ENCODE data around the gene LBHD2.

The LBHD2 gene

DNA sequence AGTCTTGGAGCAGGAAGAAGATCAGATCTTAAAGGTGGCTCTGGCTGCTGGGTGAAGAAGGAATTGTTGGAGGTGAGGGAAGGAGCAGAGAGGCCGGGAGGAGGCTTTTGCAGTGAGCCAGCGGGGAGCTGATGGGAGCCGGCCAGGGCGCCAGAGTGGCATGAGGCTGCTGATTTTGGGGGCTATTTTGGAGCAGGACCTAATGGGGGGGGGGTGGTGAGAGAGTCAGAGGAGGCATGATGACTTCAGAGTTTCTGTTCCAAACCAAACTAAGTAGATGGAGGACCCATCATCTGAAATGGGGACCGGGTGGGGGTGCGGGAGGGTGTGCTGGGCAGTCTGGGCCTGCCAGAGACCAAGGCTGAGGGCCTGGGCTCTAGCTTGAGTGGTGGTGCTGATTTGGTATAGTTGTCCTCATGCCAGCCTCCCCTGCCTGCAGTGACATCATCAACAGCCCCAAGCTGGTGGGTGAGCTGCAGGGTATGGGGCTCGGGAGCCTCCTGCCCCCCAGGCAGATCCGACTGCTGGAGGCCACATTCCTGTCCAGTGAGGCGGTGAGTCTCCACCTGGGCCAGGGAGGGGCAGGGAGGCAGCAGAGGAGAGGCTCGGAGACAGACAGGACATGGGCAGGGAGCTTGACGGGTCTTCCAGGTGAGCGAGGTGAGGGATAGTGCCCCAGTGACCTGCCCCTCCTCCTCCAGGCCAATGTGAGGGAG lies 45.4 kb downstream of the LBHD2 start:
- Histone ChIP-seq H3K4me1 (ENCODE audit: control insufficient read depth, insufficient read depth, low read length) (peaks cover 43% of the 10 kb centered on the region), H3K27me3 (ENCODE audit: control insufficient read depth, insufficient read depth, low read length) (peaks cover 13% of the 10 kb centered on the region), H3K9ac (ENCODE audit: low read length) (no peak overlapping the region), H3K9me3 (ENCODE audit: control insufficient read depth, low read length) (no peaks in the 10 kb centered on the region), H3K36me3 (ENCODE audit: control insufficient read depth, insufficient read depth, low read length) (no peaks in the 10 kb centered on the region), H3K4me3 (ENCODE audit: low read length) (no peak overlapping the region)

DNA sequence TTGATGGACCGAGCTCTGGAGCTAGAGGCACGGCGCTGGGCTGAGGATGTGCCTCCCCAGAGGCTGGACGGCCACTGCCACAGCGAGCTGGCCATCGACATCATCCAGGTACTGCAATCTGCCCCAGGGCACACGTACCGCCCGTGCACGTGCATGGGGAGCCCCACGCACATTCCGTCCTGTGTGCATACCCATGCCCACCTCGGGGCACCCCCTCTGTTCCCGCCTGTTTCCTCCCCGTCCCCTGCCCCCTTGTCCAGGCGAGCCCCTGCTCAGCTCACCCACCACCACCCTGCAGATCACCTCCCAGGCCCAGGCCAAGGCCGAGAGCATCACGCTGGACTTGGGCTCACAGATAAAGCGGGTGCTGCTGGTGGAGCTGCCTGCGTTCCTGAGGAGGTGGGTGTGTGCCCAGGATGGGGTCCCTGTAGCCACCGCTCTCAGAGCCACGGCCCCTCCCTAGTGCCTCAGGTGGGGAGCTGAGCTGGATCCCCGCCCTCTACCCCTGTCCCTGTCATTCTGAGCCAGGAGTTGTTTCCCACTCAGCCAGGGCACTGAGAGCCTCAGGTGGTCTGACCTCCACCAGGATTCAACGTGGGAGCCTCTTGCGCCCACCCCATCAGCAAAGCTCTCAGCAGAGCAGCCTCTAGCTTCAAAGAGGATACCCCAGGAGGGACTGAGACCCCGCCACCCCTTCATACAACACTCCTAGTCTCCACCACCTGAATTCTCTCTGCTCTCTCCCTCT lies 46.2 kb downstream of the LBHD2 start:
- Histone ChIP-seq H3K4me3 (ENCODE audit: low read length) (no peak overlapping the region), H3K4me1 (ENCODE audit: control insufficient read depth, insufficient read depth, low read length) (peaks cover 36% of the 10 kb centered on the region), H3K27me3 (ENCODE audit: control insufficient read depth, insufficient read depth, low read length) (peaks cover 13% of the 10 kb centered on the region), H3K9me3 (ENCODE audit: control insufficient read depth, low read length) (no peaks in the 10 kb centered on the region), H3K36me3 (ENCODE audit: control insufficient read depth, insufficient read depth, low read length) (no peaks in the 10 kb centered on the region), H3K9ac (ENCODE audit: low read length) (no peak overlapping the region)

DNA sequence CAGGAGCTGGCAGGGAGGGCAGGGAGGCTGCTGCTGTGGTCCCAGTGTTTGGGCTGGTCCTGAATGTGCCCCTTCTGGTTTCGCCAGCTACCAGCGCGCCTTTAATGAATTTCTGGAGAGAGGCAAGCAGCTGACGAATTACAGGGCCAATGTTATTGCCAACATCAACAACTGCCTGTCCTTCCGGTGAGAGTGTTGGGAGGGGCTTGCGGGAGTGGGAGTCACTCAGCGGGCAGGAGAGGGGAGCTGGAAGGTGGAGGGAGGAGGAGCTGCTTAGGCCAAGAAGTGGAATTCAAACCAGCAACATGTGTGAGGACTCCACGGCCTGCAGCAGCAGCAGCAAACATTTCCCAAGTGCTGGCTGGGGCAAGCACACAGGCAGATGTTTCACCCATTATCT lies 47.0 kb downstream of the LBHD2 start:
- Histone ChIP-seq H3K27me3 (ENCODE audit: control insufficient read depth, insufficient read depth, low read length) (peaks cover 8% of the 10 kb centered on the region), H3K4me3 (ENCODE audit: low read length) (no peak overlapping the region), H3K4me1 (ENCODE audit: control insufficient read depth, insufficient read depth, low read length) (peaks cover 29% of the 10 kb centered on the region), H3K9me3 (ENCODE audit: control insufficient read depth, low read length) (no peaks in the 10 kb centered on the region), H3K9ac (ENCODE audit: low read length) (no peak overlapping the region), H3K36me3 (ENCODE audit: control insufficient read depth, insufficient read depth, low read length) (no peaks in the 10 kb centered on the region)

DNA sequence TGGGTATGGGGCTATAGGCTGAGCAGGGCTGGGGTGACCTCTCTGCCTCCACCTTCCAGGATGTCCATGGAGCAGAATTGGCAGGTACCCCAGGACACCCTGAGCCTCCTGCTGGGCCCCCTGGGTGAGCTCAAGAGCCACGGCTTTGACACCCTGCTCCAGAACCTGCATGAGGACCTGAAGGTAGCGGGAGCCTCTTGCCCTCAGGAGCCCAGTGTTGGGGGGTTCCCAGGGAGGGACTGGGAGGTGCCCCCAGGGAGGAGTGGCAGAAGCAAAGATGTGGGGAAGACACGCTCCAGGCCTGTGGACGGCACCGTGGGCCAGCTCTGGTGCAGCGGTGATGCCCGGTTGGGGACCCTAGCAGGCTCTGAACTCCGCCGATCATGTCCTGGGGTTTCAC lies 47.6 kb downstream of the LBHD2 start:
- Histone ChIP-seq H3K9ac (ENCODE audit: low read length) (no peak overlapping the region), H3K4me1 (ENCODE audit: control insufficient read depth, insufficient read depth, low read length) (peaks cover 23% of the 10 kb centered on the region), H3K36me3 (ENCODE audit: control insufficient read depth, insufficient read depth, low read length) (no peaks in the 10 kb centered on the region), H3K4me3 (ENCODE audit: low read length) (no peak overlapping the region), H3K9me3 (ENCODE audit: control insufficient read depth, low read length) (no peaks in the 10 kb centered on the region), H3K27me3 (ENCODE audit: control insufficient read depth, insufficient read depth, low read length) (peaks cover 5% of the 10 kb centered on the region)

DNA sequence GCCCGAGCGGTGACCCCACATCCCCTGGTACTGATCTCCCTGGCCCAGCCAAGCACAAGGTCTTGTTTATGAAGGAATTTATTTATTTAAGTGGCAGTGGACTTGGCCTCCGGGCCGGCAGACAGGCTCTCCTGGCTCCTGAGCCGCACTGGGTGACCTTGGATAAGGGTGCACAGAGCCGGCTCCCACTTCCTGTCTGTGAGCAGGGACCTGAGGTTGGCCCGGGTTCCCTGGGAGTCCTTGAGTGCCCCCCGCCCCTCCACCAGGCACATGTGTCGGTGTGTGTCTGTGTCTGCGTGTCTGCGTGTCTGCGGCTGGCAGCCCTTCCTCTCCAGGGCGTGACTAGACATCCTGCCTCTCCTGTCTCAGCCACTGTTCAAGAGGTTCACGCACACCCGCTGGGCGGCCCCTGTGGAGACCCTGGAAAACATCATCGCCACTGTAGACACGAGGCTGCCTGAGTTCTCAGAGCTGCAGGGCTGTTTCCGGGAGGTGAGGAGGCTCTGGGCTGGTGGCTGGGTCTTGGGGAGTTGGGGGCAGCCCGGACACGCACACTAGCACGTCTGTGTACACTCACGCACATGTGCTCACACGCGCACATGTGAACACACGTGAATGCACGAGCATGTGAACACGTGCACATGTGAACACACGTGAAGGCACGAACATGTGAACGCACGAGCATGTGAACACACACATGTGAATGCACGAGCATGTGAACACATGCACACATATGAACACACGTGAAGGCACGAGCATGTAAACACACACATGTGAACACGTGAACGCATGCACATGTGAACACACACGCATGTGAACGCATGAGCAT lies 48.6 kb downstream of the LBHD2 start:
- H3K9ac ChIP-seq (ENCODE audit: low read length) = no peak overlapping the region
- H3K4me3 ChIP-seq (ENCODE audit: low read length) = no peak overlapping the region
- H3K36me3 ChIP-seq (ENCODE audit: control insufficient read depth, insufficient read depth, low read length) = no peaks in the 10 kb centered on the region
- H3K4me1 ChIP-seq (ENCODE audit: control insufficient read depth, insufficient read depth, low read length) = peaks cover 16% of the 10 kb centered on the region
- H3K9me3 ChIP-seq (ENCODE audit: control insufficient read depth, low read length) = no peaks in the 10 kb centered on the region
- H3K27me3 ChIP-seq (ENCODE audit: control insufficient read depth, insufficient read depth, low read length) = peaks cover 5% of the 10 kb centered on the region

DNA sequence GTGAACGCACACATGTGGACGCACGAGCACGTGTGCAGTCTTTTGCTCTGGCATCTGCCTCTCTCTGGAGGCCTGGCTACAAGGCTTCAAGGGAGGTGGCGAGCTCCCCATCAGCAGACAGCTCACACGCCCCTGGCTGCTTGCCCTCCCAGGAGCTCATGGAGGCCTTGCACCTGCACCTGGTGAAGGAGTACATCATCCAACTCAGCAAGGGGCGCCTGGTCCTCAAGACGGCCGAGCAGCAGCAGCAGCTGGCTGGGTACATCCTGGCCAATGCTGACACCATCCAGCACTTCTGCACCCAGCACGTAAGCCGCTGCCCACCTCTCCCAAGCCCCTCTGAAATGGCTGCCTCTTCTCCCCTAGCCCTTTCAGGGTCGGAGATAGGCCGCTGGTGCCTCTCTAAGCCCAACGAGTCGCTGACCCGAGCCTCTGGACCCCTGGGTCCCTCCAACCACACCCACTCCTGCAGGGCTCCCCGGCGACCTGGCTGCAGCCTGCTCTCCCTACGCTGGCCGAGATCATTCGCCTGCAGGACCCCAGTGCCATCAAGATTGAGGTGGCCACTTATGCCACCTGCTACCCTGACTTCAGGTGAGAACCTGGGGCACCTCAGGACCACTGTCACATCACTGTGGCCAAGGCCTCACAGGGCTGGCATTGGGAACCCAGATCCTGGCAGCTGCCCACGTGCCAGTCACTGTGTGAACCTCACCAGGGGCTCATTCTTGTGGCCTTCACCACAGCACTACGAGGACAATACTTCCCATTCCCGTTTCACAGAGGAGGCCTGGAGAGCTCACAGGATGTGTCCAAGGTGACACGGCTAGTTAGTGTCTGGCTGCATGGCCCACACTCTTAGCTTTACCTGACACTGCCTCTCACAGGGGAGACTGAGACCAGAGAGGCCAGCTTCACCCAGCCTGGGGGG lies 49.5 kb downstream of the LBHD2 start:
- Histone ChIP-seq H3K4me3 (ENCODE audit: low read length) (no peak overlapping the region), H3K36me3 (ENCODE audit: control insufficient read depth, insufficient read depth, low read length) (no peaks in the 10 kb centered on the region), H3K9me3 (ENCODE audit: control insufficient read depth, low read length) (no peaks in the 10 kb centered on the region), H3K4me1 (ENCODE audit: control insufficient read depth, insufficient read depth, low read length) (peaks cover 10% of the 10 kb centered on the region), H3K9ac (ENCODE audit: low read length) (no peak overlapping the region), H3K27me3 (ENCODE audit: control insufficient read depth, insufficient read depth, low read length) (peaks cover 3% of the 10 kb centered on the region)

DNA sequence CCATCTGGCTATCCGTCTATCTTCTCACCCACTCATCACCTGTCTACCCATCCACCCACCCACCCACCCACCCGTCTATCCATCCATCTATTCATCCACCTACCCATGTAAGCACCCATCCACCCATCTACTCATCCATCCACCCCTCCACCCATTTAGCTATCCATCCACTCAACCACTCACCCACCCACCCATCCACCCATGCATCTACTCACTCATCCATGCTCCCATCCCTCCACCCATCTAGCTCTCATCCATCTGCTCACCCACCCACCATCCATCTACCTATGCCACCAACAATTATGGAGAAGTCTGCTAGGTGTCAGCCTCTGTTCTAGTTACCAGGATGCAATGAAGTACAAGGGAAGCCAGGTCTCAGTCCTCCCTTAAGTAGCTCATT lies 50.4 kb downstream of the LBHD2 start:
- no peak overlapping the region for H3K9ac ChIP-seq (ENCODE audit: low read length)
- no peak overlapping the region for H3K4me3 ChIP-seq (ENCODE audit: low read length)
- peaks cover under 1% of the 10 kb centered on the region for H3K4me1 ChIP-seq (ENCODE audit: control insufficient read depth, insufficient read depth, low read length)
- H3K9me3 ChIP-seq (ENCODE audit: control insufficient read depth, low read length) = no peaks in the 10 kb centered on the region
- no peaks in the 10 kb centered on the region for H3K36me3 ChIP-seq (ENCODE audit: control insufficient read depth, insufficient read depth, low read length)
- H3K27me3 ChIP-seq (ENCODE audit: control insufficient read depth, insufficient read depth, low read length) = peaks cover 6% of the 10 kb centered on the region

DNA sequence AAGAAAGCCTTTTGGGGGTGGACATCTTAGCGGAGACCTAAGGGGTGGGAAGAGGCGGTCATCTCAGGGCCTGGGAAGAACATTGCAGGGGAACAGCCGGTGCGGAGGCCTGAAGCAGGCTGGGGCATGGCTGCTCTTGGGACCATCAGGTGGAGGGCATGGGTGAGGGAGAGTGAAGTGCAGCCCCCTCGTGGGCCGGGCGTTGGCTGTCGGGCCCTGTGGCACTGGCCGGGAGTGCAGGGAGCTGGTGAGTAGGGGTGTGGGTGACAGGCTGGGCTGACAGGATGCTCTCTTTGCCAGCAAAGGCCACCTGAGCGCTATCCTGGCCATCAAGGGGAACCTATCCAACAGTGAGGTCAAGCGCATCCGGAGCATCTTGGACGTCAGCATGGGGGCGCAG lies 50.9 kb downstream of the LBHD2 start:
- Histone ChIP-seq H3K4me1 (ENCODE audit: control insufficient read depth, insufficient read depth, low read length) (no peaks in the 10 kb centered on the region), H3K36me3 (ENCODE audit: control insufficient read depth, insufficient read depth, low read length) (no peaks in the 10 kb centered on the region), H3K9me3 (ENCODE audit: control insufficient read depth, low read length) (no peaks in the 10 kb centered on the region), H3K4me3 (ENCODE audit: low read length) (no peak overlapping the region), H3K27me3 (ENCODE audit: control insufficient read depth, insufficient read depth, low read length) (peaks cover 6% of the 10 kb centered on the region), H3K9ac (ENCODE audit: low read length) (no peak overlapping the region)

DNA sequence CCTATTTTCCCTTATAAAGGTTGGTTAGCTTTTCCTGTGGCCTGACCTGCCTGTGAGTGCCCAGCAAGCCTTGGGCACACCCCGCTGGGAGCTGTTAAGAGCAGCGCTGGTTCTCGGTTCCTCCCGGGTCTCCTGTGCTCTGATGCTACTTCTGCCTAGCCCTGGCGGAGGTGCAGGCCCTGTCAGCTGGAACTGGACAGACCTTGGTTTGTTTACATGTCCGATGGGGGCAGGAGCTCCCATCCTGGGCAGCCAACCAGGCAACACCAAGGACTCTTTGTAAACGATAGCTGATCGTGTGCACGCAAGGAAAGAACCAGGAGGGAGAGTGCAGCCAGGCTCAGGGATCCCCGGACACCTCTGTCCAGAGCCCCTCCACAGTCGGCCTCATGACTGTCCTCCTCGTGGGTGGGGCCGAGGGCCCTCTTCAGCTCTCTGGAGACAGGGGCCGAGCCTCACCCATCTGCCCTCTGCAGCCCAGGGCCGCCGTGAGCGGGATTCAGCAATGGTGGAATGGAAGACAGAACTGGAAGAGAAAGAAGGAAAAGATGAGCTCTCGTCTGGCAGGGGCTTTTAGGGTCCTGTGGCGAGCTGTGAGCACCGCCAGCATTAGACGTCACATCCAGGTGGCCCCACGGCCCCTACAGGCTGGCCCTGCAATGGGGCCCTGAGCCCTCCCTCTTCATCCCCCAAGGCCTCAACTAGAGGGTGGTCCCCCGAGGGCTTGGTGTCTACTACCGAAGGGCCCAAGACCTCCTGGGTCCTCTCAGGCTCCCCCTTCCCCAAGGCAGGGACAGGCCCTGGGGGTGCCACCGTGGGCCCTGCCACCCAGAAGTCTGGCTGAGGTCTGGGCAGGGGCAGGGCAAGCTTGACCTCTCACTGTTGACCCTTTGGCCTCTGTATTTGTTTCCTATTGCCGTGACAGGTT lies 51.6 kb downstream of the LBHD2 start:
- peaks cover 10% of the 10 kb centered on the region for H3K27me3 ChIP-seq (ENCODE audit: control insufficient read depth, insufficient read depth, low read length)
- H3K36me3 ChIP-seq (ENCODE audit: control insufficient read depth, insufficient read depth, low read length) = no peaks in the 10 kb centered on the region
- no peaks in the 10 kb centered on the region for H3K9me3 ChIP-seq (ENCODE audit: control insufficient read depth, low read length)
- no peak overlapping the region for H3K9ac ChIP-seq (ENCODE audit: low read length)
- H3K4me3 ChIP-seq (ENCODE audit: low read length) = no peak overlapping the region
- H3K4me1 ChIP-seq (ENCODE audit: control insufficient read depth, insufficient read depth, low read length) = no peaks in the 10 kb centered on the region

DNA sequence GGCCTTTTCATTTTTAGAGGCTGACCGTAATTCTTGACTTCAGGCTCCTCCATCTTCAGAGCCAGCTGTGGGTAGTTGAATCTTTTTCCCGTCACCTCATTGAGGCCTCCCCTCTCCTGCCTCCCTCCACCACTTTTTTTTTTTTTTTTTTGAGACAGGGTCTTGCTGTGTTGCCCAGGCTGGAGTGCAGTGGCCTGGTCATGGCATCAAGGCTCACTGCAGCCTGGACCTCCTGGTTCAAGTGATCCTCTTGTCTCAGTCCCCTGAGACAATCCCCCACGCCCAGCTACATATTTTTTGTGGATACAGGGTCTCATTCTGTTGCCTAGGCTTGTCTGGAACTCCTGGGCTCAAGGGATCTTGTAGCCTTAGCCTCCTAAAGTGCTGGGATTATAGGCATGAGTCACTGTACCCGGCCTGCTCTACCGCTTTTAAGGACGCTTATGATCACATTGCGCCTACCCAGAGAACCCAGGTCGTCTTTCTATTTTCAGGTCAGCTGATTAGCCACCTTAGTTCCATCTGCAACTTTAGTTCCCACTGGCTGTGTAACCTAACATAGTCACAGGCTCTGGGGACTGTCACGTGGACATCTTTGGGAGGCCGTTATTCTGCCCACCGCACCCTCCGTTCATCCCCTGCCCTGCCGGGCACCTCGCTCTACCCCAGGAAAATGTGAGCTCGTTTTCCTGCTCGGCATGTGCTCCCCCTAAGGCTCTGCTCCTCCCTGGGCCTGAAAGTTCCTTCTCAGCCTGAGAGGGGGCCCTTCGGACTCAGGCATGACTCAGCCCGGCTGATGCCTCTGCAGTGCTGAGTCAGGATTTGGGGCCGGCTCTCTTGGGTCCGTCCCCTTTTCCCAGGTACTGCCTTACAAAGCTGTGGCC lies 52.6 kb downstream of the LBHD2 start:
- no peaks in the 10 kb centered on the region for H3K9me3 ChIP-seq (ENCODE audit: control insufficient read depth, low read length)
- peaks cover 3% of the 10 kb centered on the region for H3K4me1 ChIP-seq (ENCODE audit: control insufficient read depth, insufficient read depth, low read length)
- peaks cover 10% of the 10 kb centered on the region for H3K27me3 ChIP-seq (ENCODE audit: control insufficient read depth, insufficient read depth, low read length)
- no peak overlapping the region for H3K9ac ChIP-seq (ENCODE audit: low read length)
- H3K4me3 ChIP-seq (ENCODE audit: low read length) = no peak overlapping the region
- no peaks in the 10 kb centered on the region for H3K36me3 ChIP-seq (ENCODE audit: control insufficient read depth, insufficient read depth, low read length)

Data from mucosa of stomach (tissue), 1 donor.